Left lung (tissue), 10 donors: ENCODE results near the gene CCT4. TPM values are rescaled to one million over a fixed set of nuclear protein-coding genes. Genes with fewer than 3 reads are reported as not detected.

Source experiments
- ATAC-seq: fragments of 200-7000 bp; cut with Tn5 transposase; one replicate; pipeline ENCODE4 v1.9.1; 2020; ENCODE audit warnings: moderate library complexity
- DNase-seq, 4 donors: peaks; one replicate each; pipeline ENCODE4 v3.0.0-alpha.2; 2013 to 2020
- H3K27ac ChIP-seq, 2 donors: fragments of 200-600 bp; sonication (generic) in 1 of 2; one replicate each; pipeline versions ENCODE4 v1.5.0 to v1.8.0; 2020 to 2021
- H3K27me3 ChIP-seq, 2 donors: fragments of 200-600 bp; sonication (generic) in 1 of 2; one replicate each; pipeline versions ENCODE4 v1.5.0 to v1.8.0; 2020 to 2021
- H3K36me3 ChIP-seq, 2 donors: fragments of 200-600 bp; sonication (generic) in 1 of 2; one replicate each; pipeline versions ENCODE4 v1.5.0 to v1.8.0; 2020 to 2021
- H3K4me1 ChIP-seq, 2 donors: fragments of 200-600 bp; one replicate each; pipeline ENCODE4 v1.8.0; 2021
- H3K4me3 ChIP-seq, 2 donors: fragments of 200-600 bp; sonication (generic) in 1 of 2; one replicate each; pipeline versions ENCODE4 v1.5.0 to v1.8.0; 2020 to 2021; ENCODE audit warnings: mild to moderate bottlenecking in 1 of 2
- H3K9me3 ChIP-seq, 2 donors: fragments of 200-600 bp; sonication (generic) in 1 of 2; one replicate each; pipeline versions ENCODE4 v1.5.0 to v1.8.0; 2020 to 2021
- CTCF ChIP-seq, 2 donors: fragments of 200-600 bp; sonication (generic) in 1 of 2; IDR thresholded peaks; one replicate each; pipeline versions ENCODE4 v1.5.0 to v1.8.0; 2021; ENCODE audit warnings: antibody characterized with exemption in 2 of 2
- intact Hi-C, 2 donors: fragments of 100-400 bp; cut with DNase I; formaldehyde crosslinking; loops; one replicate each; pipeline versions ENCODE4 v1.11.2 to v1.14.2; 2022
- polyA plus RNA-seq, 6 donors: library from polyadenylated mRNA; unstranded; fragments of 120-200 nt; gene quantifications; one replicate each; pipeline ENCODE4 v1.2.1, GENCODE V29; 2013; ENCODE audit not compliant: insufficient read length in 6 of 6
- total RNA-seq, 2 donors: library from RNA; stranded (reverse); fragmentation: NEBNext Ultra II Directional; extraction: Animal tissue kit (Norgen Biotek cat#: 25700); gene quantifications; one replicate each; pipeline ENCODE4 v1.2.1, GENCODE V29; 2021
- donor health status: DM: no; HTN: yes; CAD: no.
- donor health status: DM: no; HTN: no; CAD: no.

The CCT4 gene
- total and polyA plus RNA-seq, 8 donors: 124 to 172 (median 163) TPM

GRCh38 chr2:61905372-61906185 is 17.1 kb upstream of the CCT4 start, which contains the start of gene COMMD1:
COMMD1 (plus strand) TSS chr2:61905674; CDS start chr2:61905679, 5 bp downstream.
- TF ChIP-seq CTCF (IDR thresholded peaks at IDR 0.05): no peak
- peak; percentile 72 to 98 (median 84) for DNase-seq
- Histone ChIP-seq H3K27me3 (no peaks in the 10 kb centered on the region), H3K9me3 (no peaks in the 10 kb centered on the region), H3K4me1 (peaks cover 0 to 24% of the 10 kb centered on the region in 2 donors), H3K36me3 (no peaks in the 10 kb centered on the region), H3K4me3 (peak within 1 kb of the TSS; percentile 54 to 59), H3K27ac (peak within 1 kb of the TSS; percentile 1 to 48)
- intact Hi-C loops: no loop called here
- ATAC-seq: peak; percentile 99

- no peak overlapping the region for H3K27ac ChIP-seq
- H3K4me1 ChIP-seq: no peaks in the 10 kb centered on the region
- H3K4me3 ChIP-seq: no peak overlapping the region
- ATAC-seq (no peak), DNase-seq (no peak)
- TF ChIP-seq CTCF (IDR thresholded peaks at IDR 0.05): no peak
- no peaks in the 10 kb centered on the region for H3K9me3 ChIP-seq
- H3K36me3 ChIP-seq: no peaks in the 10 kb centered on the region
- no peaks in the 10 kb centered on the region for H3K27me3 ChIP-seq
- intact Hi-C loops: no loop called here
These were observed 11.8 kb upstream of the CCT4 start for GRCh38 chr2:61900281-61900680.

- no peaks in the 10 kb centered on the region for H3K9me3 ChIP-seq
- no peak for ATAC-seq
- H3K27me3 ChIP-seq: no peaks in the 10 kb centered on the region
- H3K27ac ChIP-seq: no peak overlapping the region
- no peaks in the 10 kb centered on the region for H3K36me3 ChIP-seq
- no peak for TF ChIP-seq CTCF (IDR thresholded peaks at IDR 0.05)
- no peak overlapping the region for H3K4me3 ChIP-seq
- DNase-seq: no peak
- H3K4me1 ChIP-seq: no peaks in the 10 kb centered on the region
- intact Hi-C loops: no loop called here
These were observed 10.4 kb upstream of the CCT4 start for GRCh38 chr2:61898810-61899209.

- no peaks in the 10 kb centered on the region for H3K27me3 ChIP-seq
- peaks cover 2 to 29% of the 10 kb centered on the region in 2 donors for H3K36me3 ChIP-seq
- no peak for TF ChIP-seq CTCF (IDR thresholded peaks at IDR 0.05)
- ATAC-seq (peak; percentile 35), DNase-seq (peak in 2 of 4 donors; percentile 6 to 18)
- peaks cover 15 to 28% of the 10 kb centered on the region in 2 donors for H3K4me1 ChIP-seq
- H3K27ac ChIP-seq: peak overlapping the region; percentile 94 to 98
- intact Hi-C loops: no loop called here
- H3K4me3 ChIP-seq: peak overlapping the region; percentile 62 to 75
- H3K9me3 ChIP-seq: no peaks in the 10 kb centered on the region
These were observed 664 bp downstream of the CCT4 start for GRCh38 chr2:61887717-61888266.

GRCh38 chr2:61885896-61886603 is 2.4 kb downstream of the CCT4 start:
- Histone ChIP-seq H3K36me3 (peaks cover 3 to 46% of the 10 kb centered on the region in 2 donors), H3K27me3 (no peaks in the 10 kb centered on the region), H3K27ac (no peak overlapping the region), H3K9me3 (no peaks in the 10 kb centered on the region), H3K4me3 (peak overlapping the region in 1 of 2 donors; percentile 75), H3K4me1 (peaks cover 15 to 28% of the 10 kb centered on the region in 2 donors)
- ATAC-seq: no peak
- intact Hi-C loops: no loop called here
- DNase-seq: no peak
- TF ChIP-seq CTCF (IDR thresholded peaks at IDR 0.05): no peak
